GM21825 (cell line): ENCODE results near the gene ARHGEF19.

Source experiments
- ATAC-seq: cut with Tn5 transposase; IDR thresholded peaks from one replicate; pipeline ENCODE4 v1.9.1; 2021; ENCODE audit warnings: mild to moderate bottlenecking, moderate library complexity; ENCODE audit not compliant: unreplicated experiment

Gene ARHGEF19

GRCh38 chr1:16183765-16184556, 28.5 kb downstream of the ARHGEF19 start:
- no peak for ATAC-seq

GRCh38 chr1:16183179-16183578, 29.3 kb downstream of the ARHGEF19 start:
- no peak for ATAC-seq

- no peak for ATAC-seq
These were observed 30.3 kb downstream of the ARHGEF19 start for GRCh38 chr1:16181887-16182719.

DNA sequence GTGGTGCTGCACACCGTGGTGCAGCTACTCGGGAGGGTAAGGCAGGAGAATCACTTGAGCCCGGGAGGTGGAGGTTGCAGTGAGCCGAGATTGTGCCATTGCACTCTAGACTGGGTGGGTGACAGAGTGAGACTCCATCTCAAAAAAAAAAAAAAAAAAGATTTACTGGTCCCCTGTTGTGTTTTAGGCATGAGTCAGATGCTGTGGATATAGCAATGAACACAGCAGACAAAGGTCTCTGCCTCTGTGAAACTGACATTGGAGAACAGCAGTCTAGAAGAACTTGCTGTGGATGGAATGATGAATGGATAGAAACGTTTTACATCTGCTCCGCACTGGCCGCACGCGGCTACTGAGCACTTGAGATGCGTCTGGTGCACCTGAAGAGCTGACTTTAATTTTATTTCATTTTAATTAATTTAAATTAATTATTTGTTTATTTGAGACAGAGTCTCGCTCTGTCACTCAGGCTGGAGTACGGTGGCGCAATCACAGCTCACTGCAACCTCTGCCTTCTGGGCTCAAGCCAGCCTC, 32.1 kb downstream of the ARHGEF19 start:
- no peak for ATAC-seq

DNA sequence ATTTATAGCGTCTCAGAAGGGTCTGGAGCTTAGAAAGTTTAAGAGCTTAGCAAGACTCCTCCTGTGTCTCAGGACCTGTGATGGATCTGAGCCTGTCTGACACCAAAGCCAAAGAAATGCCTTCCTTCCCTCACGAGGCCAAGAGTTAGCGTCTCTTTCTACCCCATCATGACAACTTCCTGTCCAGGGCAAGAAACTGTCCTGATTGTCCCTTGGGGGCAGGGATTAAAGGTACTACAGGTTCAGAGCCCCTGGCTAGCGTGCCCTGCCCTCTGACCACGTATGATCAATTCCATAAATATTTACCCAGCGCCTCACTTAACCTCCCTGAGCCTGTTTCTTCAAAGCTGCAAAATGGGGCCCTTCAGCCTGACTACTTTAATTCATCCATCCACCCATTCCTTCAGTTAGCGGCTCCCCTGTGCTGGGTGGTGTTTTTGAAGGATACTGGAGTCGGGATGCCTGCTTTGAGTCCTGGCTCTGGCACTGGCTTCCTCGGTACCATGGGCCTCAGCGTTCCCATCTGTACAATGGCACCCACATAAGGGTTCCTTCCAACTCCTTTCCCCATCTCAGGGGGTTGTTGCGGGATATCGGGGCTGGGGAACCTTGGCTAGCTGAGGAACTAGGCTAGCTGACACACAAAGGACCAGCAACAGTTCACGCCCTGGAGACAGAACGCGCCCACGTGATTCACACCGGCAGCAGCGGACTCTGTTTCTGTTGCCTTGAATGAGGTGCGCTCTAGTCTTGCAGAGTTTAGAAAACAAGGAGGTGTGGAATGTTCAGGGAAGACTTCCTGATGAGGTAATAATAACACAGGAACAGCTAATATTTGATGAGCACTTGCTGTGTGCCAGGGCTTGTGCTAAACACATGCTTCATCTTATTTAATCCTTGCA, 33.6 kb downstream of the ARHGEF19 start:
- no peak for ATAC-seq

- ATAC-seq: no peak
These were observed 35.1 kb downstream of the ARHGEF19 start for GRCh38 chr1:16177306-16177705.

DNA sequence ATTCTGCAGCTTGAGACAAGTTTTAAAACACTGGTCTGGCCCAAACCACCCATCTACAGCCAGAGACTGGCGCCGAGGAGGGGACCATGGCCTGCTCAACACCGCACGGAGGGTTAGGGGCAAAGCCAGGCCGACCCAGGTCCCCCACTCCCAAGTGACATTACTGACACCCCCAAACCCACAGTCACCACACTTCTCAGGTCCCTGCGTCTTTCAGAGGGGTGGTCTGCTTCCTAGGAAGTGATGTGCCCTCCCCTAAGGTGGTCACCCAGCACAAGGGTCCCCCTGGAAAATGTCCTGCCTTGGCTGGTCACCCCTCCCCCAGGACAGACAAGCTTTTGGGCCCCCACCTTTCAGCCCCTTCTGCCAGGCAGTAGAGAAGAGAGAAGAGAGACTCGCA, 35.8 kb downstream of the ARHGEF19 start:
- ATAC-seq: no peak

DNA sequence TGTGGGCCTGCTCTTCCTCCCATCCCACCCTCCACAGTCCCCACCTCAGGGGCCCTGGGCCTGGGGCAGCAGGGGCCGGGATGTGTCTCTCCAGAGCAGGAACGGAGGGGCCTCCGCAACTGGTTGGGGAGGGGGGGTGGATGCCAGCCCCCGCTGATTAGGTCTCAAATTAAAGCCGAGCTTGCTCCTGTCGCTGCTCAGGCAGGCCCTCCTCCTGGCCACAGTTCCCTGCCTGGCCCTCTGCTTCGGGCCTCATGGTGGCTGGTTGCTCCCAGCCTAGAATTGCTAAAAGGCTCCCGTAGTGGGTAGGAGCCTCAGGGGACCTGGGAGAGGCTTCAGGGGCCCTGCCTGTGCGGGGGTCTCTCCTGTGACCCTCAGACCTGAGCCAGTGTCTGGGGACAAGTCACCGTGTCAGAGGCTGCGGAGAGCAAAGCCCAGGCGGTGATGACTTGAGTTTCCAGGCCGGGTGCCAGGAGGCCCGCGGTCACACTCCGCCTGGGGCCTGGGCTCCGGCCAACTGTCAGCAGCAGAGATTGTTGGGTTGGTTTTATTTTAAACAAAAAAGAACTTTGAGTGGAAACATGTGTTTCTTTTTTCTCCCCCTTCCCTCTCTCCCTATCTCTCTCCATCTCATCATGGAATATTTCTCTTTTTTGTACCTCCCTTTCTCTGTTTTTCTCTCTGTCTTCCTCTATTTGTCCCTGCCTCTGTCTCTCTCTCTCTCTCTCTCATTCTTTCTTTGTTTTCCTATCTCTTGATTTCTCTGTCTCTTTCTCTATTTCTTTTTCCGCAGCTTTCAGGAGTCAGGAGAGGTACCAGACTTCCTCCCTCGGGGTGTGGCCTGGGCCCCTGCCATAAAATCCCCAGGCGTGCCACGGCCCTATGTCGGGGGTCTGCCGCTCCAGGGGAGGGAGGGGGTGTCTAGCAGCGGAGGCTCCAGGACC, 36.6 kb downstream of the ARHGEF19 start:
- ATAC-seq: no peak

DNA sequence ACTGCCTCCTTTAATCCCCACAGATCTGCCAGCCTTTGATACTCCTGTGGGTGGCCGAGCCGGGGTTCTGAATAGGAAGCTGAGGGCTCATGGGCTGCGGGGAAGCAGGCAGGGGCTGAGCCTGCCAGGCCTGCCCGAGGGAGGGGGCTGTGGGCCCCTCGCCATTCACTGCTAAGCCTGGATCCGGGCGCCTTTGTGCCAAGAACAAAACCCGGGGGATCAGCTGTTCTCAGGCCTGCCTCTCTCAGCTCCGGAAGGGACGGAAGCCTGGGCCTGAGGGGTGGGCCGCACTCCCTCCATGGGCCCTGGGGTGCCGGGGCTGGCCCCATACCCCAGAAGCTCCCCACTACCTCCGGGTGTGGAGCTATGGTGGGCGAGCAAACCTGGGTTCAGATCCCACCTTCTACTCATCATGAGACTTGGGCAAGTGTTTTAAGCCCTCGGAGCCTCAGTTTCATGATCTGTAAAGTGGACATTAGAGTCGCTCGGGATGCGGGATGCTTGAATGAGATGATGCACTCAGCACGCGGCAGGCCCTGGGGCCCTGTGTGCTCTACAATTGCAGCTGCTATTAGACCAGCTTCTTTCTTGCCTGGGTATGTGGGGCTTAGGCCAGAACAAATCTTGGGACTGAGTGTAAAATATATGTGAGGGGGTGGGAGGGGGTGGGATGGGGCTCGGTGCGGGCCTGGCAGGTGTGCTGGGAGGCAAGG, 37.4 kb downstream of the ARHGEF19 start:
- ATAC-seq: no peak

DNA sequence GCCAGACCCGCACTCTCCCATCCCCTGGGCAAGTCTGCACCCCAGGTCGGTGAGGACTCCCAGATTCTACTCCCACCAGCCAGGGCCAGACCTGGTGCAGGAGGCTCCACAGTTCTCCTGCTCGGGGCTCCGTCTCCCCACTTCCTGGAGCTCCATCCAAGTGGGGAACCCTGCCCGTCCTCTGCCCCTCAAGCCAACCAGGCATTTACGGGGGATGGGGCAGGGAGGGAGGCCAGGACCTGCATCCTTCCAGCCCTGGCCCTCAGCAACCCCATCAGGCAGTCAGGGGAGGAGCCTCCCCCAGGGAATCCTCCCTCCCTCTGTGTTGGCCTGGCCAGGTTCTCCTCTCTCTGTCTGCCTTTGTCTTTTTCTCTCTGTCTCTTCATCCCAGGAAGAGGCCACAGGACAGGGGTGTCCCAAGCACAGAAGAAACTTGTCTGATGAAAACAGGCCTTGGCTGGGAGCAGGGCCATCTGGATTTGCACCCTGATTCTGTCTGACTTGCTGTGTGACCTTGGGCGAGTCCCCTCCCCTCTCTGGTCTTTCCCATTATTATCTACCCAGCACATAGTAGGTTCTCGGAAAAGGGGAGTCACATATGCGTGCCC, 38.1 kb downstream of the ARHGEF19 start:
- no peak for ATAC-seq

DNA sequence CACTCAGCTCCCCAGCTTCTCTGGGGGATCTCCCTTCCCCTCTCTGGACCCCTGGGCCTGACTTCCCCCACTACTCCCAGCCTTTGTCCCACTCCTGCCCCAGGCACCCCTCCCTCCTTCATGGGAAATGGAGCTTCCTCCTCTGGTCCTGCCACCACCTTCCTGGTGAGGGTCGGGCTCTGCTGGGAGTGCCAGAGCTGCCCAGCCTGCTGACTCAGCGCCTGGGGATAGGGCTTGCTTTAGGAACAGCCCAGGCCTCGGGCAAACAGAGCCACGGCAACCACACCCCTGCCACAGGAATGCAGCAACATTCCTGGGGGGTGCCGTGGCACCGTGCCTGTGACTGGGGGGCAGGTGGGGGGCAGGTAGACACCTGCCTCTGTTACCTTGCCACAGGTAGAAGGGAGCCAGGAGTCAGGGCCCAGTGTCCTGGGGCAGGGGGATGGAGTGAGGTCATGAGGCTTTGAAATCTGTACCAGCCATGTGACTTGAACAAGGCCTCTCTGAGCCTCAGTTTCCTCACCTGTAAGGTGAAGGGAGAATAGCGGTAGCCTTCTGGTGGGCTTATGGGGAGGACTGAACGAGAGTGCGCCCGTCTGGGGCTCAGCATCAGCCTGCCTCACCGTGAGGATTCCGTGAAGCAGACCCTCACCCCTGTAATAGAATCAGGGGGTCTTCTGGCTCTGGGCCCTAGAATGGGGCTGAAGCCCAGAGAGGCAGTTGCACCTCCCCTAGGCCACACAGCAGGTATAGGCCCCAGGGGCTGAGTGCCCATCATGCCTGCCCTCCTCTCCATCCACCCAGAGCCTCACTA, 38.8 kb downstream of the ARHGEF19 start:
- no peak for ATAC-seq

GRCh38 chr1:16172964-16173446, 39.4 kb downstream of the ARHGEF19 start:
- no peak for ATAC-seq

GRCh38 chr1:16172218-16172830, 40.1 kb downstream of the ARHGEF19 start:
- ATAC-seq: no peak

- ATAC-seq: no peak
These were observed 40.9 kb downstream of the ARHGEF19 start for GRCh38 chr1:16171314-16172151.

GRCh38 chr1:16170283-16170673, 42.2 kb downstream of the ARHGEF19 start:
- no peak for ATAC-seq

DNA sequence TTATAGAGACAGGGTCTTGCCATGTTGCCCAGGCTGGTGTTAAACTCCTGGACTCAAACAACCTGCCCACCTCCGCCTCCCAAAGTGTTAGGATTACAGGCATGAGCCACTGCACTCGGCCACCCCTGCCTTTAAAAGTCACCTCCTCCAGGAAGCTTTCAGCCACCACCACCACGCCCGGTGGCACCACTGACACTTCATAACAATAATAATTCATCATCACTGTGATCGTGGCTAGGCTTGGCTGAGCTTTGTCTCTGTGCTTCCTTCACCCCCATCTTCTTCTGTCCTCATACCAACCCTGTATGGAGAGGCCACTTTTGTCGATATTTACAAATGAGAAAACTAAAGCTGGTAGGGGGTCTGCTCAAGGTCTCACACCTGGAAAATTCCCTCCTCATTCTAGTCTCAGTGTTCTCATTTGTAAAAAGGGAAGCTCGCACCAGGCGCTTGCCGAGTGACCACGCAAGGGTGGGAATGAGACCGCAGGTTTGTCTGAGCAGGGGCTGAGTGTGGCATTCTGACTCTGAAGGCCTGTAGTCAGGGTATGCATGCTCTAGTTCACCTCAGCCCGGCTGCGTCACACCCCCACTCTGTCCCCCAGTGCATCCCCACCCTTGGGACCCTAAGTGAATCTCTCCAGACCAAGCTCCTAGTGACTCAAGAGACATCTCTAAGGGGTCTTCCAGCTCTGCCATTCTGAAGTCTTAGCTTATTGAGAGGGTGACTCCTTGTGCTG, 43.7 kb downstream of the ARHGEF19 start:
- no peak for ATAC-seq
